Right lobe of liver (tissue), 4 donors: Measurements from ENCODE around the gene SPATA7.

Experiments
- CTCF ChIP-seq, 4 donors: fragments of 200-600 bp in 3 of 4; fragments of 450-650 bp in 1 of 4; IDR thresholded peaks; one replicate each; pipeline versions ENCODE4 v1.5.1 to v1.8.0; 2016 to 2022; ENCODE audit warnings: antibody characterized with exemption in 4 of 4, mild to moderate bottlenecking in 2 of 4
- POLR2A ChIP-seq: fragments of 450-650 bp; IDR thresholded peaks from one replicate; pipeline ENCODE4 v1.6.1; 2017; ENCODE audit warnings: antibody characterized with exemption, mild to moderate bottlenecking
- donor health status: DM: no; HTN: no; CAD: no.
- donor health status: DM: no; HTN: no; CAD: no.
- donor health status: DM: no; HTN: yes; CAD: no.

GRCh38 chr14:88470542-88471440 lies 85.3 kb downstream of the SPATA7 start:
- TF ChIP-seq CTCF (IDR thresholded peaks at IDR 0.05) (no peak), POLR2A (no peak)
